ENCODE measurements around the gene RCVRN. TPM values are rescaled to one million over a fixed set of nuclear protein-coding genes. Genes with fewer than 3 reads are reported as not detected.

RCVRN gene
- total RNA-seq, 1 donor from 2014 or later: 0.14 TPM

- no peaks in the 10 kb centered on the region for H3K36me3 Mint-ChIP-seq
- no peaks in the 10 kb centered on the region for H3K4me1 Mint-ChIP-seq (ENCODE audit: unreplicated experiment)
- TF ChIP-seq CTCF (conservative IDR thresholded peaks at IDR 0.05): no peak
- H3K27me3 Mint-ChIP-seq: no peaks in the 10 kb centered on the region
- peaks cover 6% of the 10 kb centered on the region for H3K9me3 Mint-ChIP-seq
- no peak overlapping the region for H3K4me3 Mint-ChIP-seq
- DNase-seq (ENCODE audit: extremely low spot score, unreplicated experiment): no peak
- no peak overlapping the region for H3K27ac Mint-ChIP-seq
Observed at GRCh38 chr17:9878786-9879525, 26.1 kb downstream of the RCVRN start.

DNA sequence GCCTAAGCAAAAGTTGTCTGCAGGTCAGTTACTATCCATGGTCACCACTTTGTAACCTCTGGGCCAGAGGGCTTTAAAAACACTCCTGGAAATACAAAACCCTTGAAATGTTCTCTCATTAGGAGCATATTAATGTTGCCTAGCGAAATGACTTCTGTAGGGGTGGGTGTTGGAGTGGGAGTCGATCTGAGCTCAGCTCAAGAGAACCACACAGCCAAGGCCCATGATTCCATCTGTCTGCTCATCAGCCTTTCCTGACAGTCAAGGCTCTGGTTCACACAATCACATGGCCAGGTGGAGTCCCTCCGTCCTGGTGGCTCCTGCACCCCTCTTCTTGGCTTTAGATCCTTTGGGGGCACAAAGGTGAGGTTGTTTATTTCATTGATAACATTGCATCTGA, 26.7 kb downstream of the RCVRN start:
- Mint-ChIP-seq H3K4me1 (ENCODE audit: unreplicated experiment) (no peaks in the 10 kb centered on the region), H3K27me3 (no peaks in the 10 kb centered on the region), H3K9me3 (peaks cover 4% of the 10 kb centered on the region), H3K27ac (no peak overlapping the region), H3K36me3 (no peaks in the 10 kb centered on the region), H3K4me3 (no peak overlapping the region)
- DNase-seq (ENCODE audit: extremely low spot score, unreplicated experiment): no peak
- no peak for TF ChIP-seq CTCF (conservative IDR thresholded peaks at IDR 0.05)

- TF ChIP-seq CTCF (conservative IDR thresholded peaks at IDR 0.05): no peak
- no peaks in the 10 kb centered on the region for H3K36me3 Mint-ChIP-seq
- no peak for DNase-seq (ENCODE audit: extremely low spot score, unreplicated experiment)
- no peaks in the 10 kb centered on the region for H3K4me1 Mint-ChIP-seq (ENCODE audit: unreplicated experiment)
- H3K9me3 Mint-ChIP-seq: no peaks in the 10 kb centered on the region
- H3K27ac Mint-ChIP-seq: no peak overlapping the region
- no peaks in the 10 kb centered on the region for H3K27me3 Mint-ChIP-seq
- no peak overlapping the region for H3K4me3 Mint-ChIP-seq
Observed at GRCh38 chr17:9875441-9875840, 29.6 kb downstream of the RCVRN start.

DNA sequence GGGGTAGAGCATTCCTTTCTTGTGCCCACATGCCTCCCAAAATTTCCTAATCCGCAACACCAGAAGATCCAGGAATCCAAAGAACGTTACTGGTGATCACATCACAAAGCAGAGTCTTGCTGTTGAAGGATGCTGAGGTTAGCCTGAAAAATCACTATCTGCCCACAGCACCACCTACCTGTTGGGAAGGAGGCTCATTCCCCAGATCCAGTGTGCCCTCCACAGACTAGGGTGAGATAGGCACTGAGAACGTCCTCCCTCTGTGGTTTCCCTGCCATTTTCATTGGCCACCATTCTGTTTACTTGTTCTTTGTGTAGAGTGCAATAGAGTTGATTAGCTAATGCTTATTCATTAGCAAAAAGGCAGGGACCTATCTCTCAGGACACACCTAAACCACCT, 30.3 kb downstream of the RCVRN start:
- Mint-ChIP-seq H3K4me3 (no peak overlapping the region), H3K27ac (no peak overlapping the region), H3K36me3 (no peaks in the 10 kb centered on the region), H3K4me1 (ENCODE audit: unreplicated experiment) (no peaks in the 10 kb centered on the region), H3K9me3 (no peaks in the 10 kb centered on the region), H3K27me3 (no peaks in the 10 kb centered on the region)
- TF ChIP-seq CTCF (conservative IDR thresholded peaks at IDR 0.05): no peak
- no peak for DNase-seq (ENCODE audit: extremely low spot score, unreplicated experiment)

DNA sequence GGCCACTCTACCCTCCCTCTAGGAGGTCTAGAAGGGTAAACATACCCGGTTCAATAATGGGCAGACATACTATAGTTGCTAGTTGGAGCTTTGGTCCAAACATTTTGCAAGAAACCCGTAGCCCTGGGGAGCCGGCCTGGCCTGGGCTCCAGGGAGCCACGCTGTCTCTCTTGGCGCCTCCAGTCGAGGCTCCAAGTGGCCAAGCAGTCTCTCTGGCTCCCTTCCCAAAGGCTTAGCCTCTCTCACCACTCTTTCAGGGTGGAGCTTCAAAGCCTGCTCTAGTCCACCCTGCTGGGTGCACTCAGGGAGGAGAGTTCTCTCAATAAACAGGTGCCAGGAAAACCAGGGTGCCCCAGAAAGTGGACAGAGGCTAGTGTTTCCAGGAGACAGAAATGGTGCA, 32.2 kb downstream of the RCVRN start:
- no peaks in the 10 kb centered on the region for H3K36me3 Mint-ChIP-seq
- H3K27me3 Mint-ChIP-seq: no peaks in the 10 kb centered on the region
- no peaks in the 10 kb centered on the region for H3K4me1 Mint-ChIP-seq (ENCODE audit: unreplicated experiment)
- H3K27ac Mint-ChIP-seq: no peak overlapping the region
- no peaks in the 10 kb centered on the region for H3K9me3 Mint-ChIP-seq
- no peak for DNase-seq (ENCODE audit: extremely low spot score, unreplicated experiment)
- H3K4me3 Mint-ChIP-seq: no peak overlapping the region
- no peak for TF ChIP-seq CTCF (conservative IDR thresholded peaks at IDR 0.05)
